Stimulated activated naive CD4-positive, alpha-beta T cell treated with Interleukin-2 at 50 U/mL for 16 hours (primary cell): ENCODE data around the gene MEFV.
"Not testable (repeated sequence)": the region's sequence is repeated elsewhere in the genome, so short reads cannot be mapped to it uniquely, and the experiment has no call there.

ENCODE experiments used
- DNase-seq: peaks from one replicate; lab custom pipeline; 2025; lab: John Stamatoyannopoulos, UW

Gene MEFV

GRCh38 chr16:3256146-3256865 lies at the start of gene MEFV:
Gene MEFV, minus strand, starts transcription at chr16:3256633. Its CDS starts 46 bp downstream, at chr16:3256587.
- DNase-seq, result no peak

- DNase-seq, result no peak
Measured at GRCh38 chr16:3306078-3306477, 49.6 kb upstream of the MEFV start.

GRCh38 chr16:3305109-3306068 lies 49.0 kb upstream of the MEFV start, which contains the start of the genes TIGD7 and ZNF75A:
Gene TIGD7, minus strand, starts transcription at chr16:3305430. Its CDS starts 4,816 bp downstream, at chr16:3300614.
Gene ZNF75A, plus strand, starts transcription at chr16:3305497. Its CDS starts 2,932 bp downstream, at chr16:3308429.
- peak; percentile 76 for DNase-seq

- DNase-seq, result no peak
Measured at GRCh38 chr16:3304370-3304769, 47.9 kb upstream of the MEFV start.

- DNase-seq, result no peak
Measured at GRCh38 chr16:3295783-3296182, 39.4 kb upstream of the MEFV start.

- no peak for DNase-seq
Measured at GRCh38 chr16:3295209-3295608, 38.8 kb upstream of the MEFV start.

- no peak for DNase-seq
Measured at GRCh38 chr16:3292604-3293003, 36.2 kb upstream of the MEFV start.

- no peak for DNase-seq
Measured at GRCh38 chr16:3289998-3290673, 33.7 kb upstream of the MEFV start.

GRCh38 chr16:3285131-3285530 lies 28.7 kb upstream of the MEFV start:
- DNase-seq, result no peak

- DNase-seq, result no peak
Measured at GRCh38 chr16:3283543-3284447, 27.4 kb upstream of the MEFV start.

- DNase-seq, result peak; percentile 93
Measured at GRCh38 chr16:3282730-3283542, 26.5 kb upstream of the MEFV start, which contains the start of gene ZNF263. Gene ZNF263, plus strand, starts transcription at chr16:3283491. Its CDS starts 328 bp downstream, at chr16:3283819.

- DNase-seq, result no peak
Measured at GRCh38 chr16:3282103-3282729, 25.8 kb upstream of the MEFV start.

GRCh38 chr16:3281222-3281820 lies 24.9 kb upstream of the MEFV start:
- no peak for DNase-seq

GRCh38 chr16:3276679-3277078 lies 20.2 kb upstream of the MEFV start:
- no peak for DNase-seq

- DNase-seq, result no peak
Measured at GRCh38 chr16:3274947-3275346, 18.5 kb upstream of the MEFV start.

GRCh38 chr16:3274490-3274889 lies 18.1 kb upstream of the MEFV start:
- DNase-seq, result no peak

- DNase-seq, result not testable (repeated sequence)
Measured at GRCh38 chr16:3271281-3271680, 14.8 kb upstream of the MEFV start.

- not testable (repeated sequence) for DNase-seq
Measured at GRCh38 chr16:3270718-3271117, 14.3 kb upstream of the MEFV start.

- DNase-seq, result no peak
Measured at GRCh38 chr16:3268294-3268693, 11.9 kb upstream of the MEFV start.
